Stimulated activated CD8-positive, alpha-beta memory T cell treated with anti-CD3 and anti-CD28 coated beads, Interleukin-12 subunit alpha, Interleukin-12 subunit beta, amount 100 ng/mL, for 24 hours (primary cell): ENCODE data around the gene NDE1.
"Not testable (repeated sequence)": the region's sequence is repeated elsewhere in the genome, so short reads cannot be mapped to it uniquely, and the experiment has no call there.

Experiments used
- DNase-seq: peaks from one replicate; pipeline ENCODE4 v3.0.0-alpha.2; 2020; ENCODE audit errors: extremely low read depth

NDE1 gene

DNA sequence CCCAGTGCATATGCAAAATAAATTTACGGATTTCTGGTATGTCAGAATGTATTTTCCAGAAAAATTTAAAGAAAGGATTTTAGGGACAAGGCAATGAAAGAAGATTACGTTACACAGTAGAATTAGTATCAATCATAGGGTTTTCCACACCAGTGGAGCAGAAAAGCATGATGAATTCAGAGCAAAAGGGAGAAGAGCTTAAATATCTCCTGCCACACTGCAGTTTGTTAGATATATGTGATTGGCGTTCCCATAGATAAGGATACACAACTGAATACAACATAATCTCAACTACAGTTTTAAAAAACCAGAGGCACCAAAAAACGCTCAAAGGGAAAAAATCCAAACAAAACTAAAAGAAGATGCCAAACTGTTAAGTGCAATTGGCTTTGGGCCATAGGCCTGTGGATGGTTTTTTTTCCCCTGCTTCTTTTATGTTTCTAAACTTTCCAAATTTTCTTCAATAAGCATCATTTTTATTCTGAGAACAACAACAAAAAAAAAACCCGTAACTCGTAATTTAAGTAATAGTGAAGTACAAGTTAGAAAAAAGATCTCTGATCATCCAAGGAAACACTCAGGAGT lies 29.3 kb upstream of the NDE1 start:
- DNase-seq: no peak

DNA sequence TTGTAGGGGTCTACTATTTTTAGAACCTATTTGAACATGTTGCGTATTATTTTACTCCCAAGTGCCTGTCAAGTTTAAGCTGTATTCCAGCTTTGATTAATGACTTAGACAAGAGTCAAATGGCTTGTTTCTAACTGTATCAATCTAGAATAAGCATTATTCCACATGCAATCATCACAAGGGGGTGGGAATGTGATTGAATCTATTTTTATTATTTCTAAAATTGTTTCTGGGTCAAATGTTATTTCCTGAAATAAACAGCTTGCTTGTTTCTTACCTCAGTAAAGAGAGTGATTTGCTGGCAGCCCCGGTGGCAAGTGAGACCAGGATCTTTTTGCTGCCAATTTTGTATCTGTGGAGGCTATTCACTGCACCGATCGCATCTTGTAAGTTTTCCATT lies 28.6 kb upstream of the NDE1 start:
- no peak for DNase-seq

DNA sequence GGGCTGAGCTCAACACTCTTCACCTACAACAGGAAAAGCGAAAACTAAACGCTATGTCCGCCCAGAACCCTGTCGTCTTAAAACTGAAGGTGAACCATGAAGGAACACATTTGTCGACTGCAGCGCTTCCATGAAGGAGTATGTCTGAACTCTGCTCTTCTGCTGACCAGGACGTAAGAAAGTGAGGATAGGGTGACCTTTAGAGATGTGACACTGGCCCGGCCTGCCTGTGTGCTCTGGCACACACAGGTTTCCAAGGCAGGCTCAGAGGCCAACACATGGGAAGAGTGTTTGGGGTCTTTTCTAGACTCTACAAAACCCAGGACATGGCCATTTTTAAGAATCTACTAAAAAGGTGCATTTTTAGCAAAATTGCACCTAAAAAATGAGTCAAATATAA lies 28.2 kb upstream of the NDE1 start:
- no peak for DNase-seq

DNA sequence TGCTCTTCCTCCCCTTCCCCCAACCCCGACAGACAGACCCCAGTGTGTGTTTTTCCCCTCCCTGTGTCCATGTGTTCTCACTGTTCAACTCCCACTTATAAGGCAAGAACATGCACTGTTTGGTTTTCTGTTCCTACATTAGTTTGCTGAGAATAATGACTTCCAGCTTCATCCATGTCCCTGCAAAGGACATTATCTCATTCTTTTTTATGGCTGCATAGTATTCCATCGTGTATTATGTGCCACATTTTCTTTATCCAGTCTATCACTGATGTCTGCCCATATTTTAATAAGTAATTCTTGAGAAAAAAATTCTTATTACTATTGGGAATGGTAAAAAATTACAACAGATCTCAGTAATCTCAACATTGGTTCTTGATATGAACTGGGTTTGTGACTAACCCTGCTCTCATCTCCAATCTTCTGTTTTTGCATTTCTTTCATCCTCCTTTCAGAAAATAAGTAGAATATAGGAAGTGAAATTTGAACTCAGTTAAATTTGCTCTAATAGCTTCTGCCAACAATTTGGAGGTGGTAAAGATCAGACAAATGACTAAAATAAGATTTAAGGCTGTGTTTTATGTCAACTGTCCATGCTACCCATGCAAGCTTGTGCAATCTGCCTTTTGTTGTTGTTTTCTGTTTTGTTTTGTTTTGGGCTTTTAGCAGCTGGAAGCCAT lies 18.2 kb upstream of the NDE1 start:
- DNase-seq: no peak

DNA sequence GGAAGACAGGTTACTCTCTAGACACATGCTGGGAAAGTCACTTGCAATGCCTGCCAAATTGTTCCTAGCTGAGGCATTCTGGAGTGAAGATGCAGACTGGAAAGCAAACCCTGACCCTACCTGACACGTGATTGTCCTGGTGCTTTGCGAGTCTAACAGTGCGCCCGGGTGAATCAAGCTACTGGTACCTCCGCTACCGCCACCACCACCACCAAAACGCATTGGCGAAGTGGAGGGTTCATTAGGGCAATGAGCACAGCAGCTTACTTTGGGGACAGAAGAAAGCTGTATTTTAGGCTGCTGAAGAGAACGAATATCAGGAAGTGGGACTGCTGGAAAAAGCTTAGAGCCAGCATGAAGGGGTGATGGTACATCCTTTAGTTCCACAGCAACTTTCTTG lies 14.1 kb upstream of the NDE1 start:
- no peak for DNase-seq

DNA sequence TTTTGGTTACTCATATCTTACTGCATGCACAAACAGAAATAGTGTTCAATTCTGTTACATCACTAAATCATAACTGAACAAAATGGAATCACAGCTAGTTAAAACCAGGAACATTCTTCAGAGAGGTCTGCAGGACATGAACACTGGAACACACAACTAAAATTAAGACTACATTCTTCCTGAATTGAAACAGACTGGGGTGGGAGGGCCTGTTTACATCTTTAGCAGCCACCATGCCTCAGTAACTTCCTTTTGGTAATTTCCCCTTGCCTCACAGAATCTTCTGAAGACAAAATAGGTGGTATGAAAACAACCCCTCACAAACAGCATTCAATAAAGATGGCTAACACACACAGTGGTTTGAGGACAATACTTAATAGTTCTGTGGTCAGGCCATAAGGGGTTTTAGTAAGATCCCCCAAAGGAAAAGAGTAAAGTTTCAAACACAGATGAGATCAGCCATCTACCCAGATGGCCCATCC lies 13.6 kb upstream of the NDE1 start:
- no peak for DNase-seq

DNA sequence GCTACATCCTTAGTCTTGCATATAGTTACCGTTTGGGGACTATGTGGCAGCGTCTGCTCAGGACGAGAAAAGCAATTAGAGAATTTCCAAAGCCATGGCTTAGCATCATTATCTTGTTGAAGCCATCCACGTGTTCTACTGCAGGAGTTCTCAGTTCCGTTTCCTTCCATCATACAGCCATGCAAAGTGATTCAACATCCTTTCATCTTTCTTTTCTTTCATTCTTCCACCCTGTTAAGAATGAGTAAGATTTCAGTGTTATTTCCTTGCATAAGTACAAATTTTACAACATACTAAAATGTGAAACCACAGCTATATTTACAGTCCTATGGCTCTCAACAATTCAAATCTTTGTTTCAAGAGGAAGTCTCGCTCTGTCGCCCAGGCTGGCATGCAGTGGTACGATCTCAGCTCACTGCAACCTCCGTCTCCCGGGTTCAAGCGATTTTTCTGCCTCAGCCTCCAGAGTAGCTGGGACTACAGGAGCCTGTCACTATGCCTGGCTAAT lies 10.9 kb upstream of the NDE1 start:
- no peak for DNase-seq

DNA sequence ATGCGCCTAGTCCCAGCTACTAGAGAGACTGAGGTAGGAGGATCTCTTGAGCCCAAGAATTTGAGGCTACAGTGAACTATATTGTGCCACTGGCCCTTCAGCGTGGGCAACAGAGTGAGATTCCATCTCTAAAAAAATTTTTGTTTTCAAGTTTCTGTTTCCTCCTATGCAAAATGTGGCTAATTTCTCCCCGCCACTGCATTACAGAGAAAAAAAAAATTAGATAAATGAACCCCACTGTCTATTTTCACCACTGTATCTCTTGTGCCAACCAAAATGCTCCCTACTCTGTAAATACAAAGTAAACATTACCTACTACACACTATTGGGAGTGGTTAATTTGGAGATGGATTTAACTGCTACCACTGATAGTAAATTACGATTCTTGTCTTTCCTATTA lies 9.1 kb upstream of the NDE1 start:
- DNase-seq: no peak

DNA sequence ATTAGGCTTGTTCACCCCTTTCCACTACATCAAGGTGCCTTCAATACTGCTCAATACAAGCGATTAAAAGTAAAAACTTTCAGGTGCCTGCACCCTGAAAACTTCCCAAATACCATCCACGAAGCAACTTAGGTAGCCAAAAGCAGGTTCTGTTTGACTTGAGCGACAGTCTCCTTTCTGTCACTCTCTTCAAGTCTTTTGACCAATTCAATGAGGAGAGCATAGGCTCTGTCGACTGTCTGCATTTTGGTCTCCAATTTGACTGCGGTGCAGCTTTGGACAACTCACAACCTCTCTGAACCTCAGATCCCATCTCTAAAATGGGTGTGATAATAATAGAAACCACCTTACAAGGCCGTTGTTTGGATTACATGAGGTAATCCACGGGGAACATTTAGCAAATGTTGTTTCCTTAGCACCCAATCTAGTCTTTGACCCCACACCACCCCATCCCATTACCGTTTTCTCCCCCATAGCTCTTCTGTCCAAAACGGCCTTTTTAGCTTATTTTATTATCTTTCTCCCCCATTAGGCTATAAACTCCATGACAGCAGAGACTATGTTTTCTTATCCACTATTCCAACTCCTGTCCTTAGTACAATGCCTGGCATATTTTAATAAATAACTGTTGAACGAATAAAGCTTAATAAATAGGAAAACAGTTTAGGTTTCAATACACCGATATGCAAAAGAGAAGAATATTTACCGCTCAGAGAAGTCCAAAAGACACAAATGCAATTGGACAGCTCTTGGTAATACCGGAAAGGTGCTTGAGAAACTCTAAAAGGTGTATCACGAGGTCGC lies 8.1 kb upstream of the NDE1 start:
- no peak for DNase-seq

DNA sequence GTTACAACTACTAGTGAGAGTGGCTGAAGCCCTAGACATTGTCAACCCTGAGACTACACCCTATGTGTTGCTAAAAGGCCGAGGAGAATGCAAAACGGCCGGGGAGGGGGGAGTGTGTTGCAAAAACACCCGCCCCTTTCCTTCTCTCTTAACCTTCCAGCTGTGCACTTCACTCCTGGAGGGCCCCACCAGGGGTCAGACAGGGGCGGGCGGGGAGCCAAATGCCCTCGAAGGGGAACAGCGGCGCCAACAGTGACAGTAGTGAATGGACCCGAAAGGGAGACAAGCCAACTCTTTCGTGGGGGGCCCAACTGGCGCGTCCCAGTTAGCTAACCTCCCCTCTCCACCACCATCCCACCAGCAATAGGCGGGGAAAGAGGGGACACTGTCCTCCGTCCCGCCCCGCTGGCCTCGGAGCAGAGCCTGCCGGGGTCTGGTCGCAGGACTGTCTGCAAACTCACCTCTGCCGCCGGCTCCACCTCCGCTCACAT lies 7.4 kb upstream of the NDE1 start:
- peak; percentile 42 for DNase-seq

DNA sequence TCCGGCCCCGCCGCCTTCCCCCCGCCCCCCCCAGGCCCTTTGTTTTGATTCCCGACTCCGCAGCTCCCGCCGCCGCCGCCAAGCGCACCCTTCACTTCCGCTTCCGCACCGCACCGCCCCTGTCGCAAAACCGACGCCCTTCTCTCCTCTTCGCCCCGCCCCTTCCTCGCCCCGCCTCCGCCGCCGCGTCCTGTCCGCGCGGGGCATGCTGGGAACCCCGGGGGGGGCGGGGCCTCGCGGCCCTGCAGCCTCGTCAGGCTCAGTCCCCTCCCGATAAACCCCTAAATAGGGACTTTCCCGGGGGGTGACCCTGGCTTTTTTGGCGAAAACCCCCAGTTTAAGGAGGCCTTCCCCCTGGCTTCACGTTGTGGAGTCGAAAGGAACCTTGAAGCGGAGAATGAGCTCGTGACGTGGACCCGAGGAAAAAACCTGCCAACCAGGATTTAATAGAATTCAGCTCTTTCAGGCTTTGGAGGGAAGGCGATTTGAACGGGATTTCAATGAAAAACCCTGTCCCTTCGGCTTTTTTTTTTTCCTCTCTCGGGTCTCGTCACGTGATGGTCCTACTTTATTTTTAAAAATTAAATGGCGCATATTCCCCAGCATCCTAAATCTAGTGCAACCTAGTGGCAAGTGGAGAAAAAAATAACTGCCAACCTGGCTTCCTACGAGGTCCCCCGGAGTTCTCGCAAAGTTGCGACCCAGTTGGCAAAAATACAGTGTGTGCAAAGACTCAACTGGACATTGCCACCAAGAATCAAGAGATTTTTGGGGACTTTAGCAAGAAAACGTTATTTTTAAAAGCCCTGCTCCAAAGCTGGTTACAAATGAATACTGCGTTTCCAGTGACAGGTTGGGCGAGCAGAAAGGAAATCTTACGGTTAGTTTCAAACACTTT lies 6.7 kb upstream of the NDE1 start, which contains the start of gene MARF1:
Gene MARF1, minus strand, starts transcription at position 107 of the 898 bp plus-strand sequence. CDS start 3,921 bp downstream, outside the sequence.
- peak; percentile 99 for DNase-seq

DNA sequence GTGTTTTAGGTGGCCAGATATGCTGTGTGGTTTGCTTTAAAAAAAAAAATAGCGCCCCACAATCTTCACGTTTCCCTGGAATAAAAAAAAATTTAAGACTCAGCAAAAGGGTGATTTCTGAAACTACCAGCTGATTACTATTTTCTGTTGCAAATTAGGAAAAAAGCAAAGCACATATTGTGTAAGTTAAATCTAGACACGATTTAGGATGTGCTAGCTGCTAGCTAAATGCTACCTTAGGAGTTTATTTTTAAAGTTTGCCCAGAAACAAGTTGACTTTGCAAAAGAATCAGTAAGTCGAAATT lies 6.1 kb upstream of the NDE1 start:
- DNase-seq: no peak

DNA sequence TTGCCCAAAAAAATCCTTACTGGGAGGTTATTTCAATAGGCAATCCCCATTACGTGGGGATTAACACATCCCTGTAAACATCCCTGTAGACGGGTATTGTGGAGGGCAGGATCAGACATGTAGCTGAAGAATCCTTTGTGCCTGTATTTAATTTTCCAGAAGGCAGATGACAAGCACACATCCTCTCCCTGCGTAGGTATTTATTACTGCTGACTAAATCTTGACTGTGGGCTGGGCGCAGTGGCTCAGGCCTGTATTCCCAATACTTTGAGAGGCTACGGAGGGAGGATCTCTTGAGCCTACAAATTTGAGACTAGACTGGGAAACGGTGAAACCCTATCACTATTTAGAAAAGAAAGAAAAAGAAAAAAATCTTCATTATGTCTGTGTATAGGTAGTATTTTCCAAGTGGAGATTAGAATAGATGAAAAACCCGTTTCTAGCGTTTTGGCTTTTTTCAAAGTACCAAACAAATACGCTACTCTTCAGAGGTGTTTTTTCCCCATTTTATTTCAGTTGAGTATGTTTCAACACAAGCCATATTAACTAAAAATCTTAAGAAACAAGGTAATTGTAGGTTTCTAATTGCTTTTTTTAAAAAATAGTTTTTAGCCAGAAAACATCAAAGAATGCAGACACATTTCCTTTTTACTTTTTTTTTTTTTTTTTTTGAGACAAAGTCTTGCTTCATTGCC lies 5.6 kb upstream of the NDE1 start:
- DNase-seq: no peak

DNA sequence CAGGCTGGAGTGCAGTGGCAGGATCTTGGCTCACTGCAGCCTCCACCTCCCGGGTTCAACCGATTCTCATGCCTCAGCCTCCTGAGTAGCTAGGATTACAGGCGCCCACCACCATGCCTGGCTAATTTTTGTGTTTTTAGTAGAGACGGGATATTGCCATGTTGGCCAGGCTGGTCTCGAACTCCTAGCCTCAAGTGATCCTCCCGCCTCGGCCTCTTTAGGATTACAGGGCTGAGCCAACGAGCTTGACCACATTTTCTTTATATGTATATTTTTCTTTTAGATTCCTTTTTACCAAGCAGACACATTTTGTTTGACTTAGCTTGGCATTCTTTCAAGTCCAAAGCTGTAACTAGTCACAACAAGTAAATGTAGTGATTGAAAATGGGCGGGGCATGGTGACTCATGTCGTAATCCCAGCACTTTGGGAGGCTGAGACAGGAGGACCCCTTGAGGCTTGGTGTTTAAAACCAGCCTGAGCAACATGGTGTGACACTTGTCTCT lies 5.0 kb upstream of the NDE1 start:
- DNase-seq: not testable (repeated sequence)

DNA sequence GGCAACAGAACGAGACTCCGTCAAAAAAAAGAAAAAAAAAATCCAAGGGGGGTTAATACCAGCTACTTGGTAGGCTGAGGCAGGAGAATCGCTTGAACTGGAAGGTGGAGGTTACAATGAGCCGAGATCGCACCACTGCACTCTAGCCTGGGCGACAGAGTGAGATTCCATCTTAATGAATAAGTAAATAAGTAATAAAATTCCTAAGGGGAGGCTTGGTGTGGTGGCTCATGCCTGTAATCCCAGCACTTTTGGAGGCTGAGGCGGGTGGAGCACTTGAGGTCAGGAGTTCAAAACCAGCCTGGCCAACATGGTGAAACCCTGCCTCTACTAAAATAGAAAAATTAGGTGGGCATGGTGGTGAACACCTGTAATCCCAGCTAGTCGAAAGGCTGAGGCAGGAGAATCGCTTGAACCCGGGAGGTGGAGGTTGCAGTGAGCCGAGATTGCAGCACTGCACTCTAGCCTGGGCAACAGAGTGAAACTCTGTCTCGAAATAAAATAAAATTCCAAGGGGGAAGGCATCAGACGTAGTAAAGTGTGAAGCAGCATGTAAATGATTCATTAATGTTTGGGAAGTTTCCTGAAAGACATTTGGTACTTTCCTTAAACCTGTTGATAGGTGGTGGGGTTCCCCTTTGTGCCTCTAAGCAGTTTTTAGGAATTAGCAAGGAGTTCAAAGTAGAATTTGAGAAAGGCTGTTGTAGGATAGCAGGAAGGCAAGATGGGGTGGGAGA lies 3.3 kb upstream of the NDE1 start:
- DNase-seq: not testable (repeated sequence)

DNA sequence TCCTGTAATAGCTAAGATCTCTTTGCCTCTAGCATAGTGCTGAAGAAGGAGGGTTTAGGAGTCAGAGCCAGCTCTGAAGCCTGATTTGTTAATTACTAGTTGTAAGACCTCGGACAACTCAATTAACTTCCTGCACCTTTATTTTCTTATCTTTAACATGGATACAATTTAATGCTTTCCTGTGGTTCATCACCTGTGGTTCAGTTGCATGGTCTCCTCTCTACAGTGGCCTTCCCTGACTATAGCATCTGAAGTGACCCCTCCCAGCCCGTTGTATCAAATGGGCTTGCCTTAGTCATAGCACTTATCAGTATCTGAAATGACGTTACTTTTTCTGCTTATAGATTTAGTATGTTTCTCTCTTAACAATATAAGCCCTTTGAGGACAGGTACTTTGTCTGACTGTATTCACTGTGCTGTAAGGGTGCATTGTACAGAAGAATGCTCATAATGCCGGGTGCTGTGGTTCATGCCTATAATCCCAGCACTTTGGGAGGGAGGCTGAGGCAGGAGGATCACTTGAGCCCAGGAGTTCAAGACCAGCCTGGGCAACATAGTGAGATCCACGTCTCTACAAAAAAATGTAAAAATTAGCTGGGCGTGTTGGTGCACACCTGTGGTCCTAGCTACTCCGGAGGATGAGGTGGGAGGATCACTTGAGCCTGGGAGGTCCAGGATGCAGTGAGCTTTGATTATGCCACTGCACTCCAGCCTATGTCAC lies 2.6 kb upstream of the NDE1 start:
- DNase-seq: no peak

DNA sequence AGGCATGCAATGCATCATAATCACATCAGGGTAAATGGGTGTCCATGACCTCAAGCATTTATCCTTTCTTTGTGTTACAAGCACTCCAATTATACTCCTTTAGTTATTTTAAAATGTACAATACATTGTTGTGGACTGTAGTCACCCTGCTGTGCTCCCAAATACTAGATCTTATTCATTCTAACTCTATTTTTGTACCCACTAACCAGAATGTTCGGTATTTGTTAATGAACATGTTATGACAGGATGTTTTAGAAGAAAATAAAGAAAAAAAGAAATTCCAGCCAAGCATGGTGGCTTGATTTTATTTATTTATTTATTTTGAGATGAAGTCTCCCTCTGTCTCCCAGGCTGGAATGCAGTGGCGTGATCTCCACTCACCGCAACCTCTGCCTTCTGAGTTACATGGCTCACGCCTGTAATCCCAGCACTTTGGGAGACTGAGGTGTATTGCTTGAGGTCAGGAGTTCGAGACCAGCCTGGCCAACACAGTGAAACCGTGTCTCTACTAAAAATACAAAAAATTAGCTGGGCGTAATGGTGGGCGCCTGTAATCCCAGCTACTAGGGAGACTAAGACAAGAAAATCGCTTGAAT lies 1.8 kb upstream of the NDE1 start:
- DNase-seq: no peak

DNA sequence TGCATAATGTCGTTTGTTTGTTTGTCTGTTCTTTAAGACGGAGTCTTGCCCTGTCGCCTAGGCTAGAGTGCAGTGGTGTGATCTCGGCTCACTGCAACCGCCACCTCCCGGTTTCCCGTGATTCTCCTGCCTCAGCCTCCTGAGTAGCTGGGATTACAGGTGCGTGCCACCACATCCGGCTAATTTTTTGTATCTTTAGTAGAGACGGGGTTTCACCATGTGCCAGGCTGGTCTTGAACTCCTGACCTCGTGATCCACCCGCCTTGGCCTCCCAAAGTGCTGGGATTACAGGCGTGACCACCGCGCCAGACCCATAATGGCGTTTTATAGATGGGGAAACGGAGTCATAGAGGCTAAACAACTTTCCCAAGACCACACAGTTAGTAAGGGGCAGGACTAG lies 734 bp upstream of the NDE1 start:
- DNase-seq: not testable (repeated sequence)

DNA sequence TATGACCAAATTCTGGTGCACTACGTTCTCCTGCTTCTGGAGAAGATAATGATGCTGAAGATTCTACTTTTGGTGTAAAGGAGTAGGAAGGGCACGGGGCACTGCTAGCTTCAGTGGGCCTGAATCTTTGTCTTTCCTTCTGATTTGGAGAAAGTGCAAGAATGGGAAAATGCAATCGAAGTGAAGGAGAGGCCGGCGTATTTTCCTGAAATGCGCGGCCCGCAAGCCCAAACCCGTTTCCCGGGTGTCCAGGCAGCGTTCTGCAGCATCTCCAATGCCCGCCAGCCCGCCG lies 372 bp upstream of the NDE1 start:
- no peak for DNase-seq
